H1 (cell line): Measurements from ENCODE around the gene GBGT1. TPM values are rescaled to one million over a fixed set of nuclear protein-coding genes. Genes with fewer than 3 reads are reported as not detected.

Source experiments
- ASH2L ChIP-seq: fragments of 200-600, 300-600 bp; sonication (generic); IDR thresholded peaks from one replicate; pipeline ENCODE4 v1.7.1; 2017; ENCODE audit warnings: low read length
- ATF3 ChIP-seq: IDR thresholded peaks from 2 replicates; pipeline ENCODE4 v1.6.1; 2011; ENCODE audit warnings: low read depth, mild to moderate bottlenecking, low read length; ENCODE audit not compliant: insufficient read depth
- BRCA1 ChIP-seq: IDR thresholded peaks from 2 replicates; pipeline ENCODE4 v1.6.1; 2012; ENCODE audit warnings: low read depth, low read length, improper control_type of control experiment
- CEBPB ChIP-seq: IDR thresholded peaks from 2 replicates; pipeline ENCODE4 v1.6.1; 2012; ENCODE audit warnings: low read depth, low read length
- CREB1 ChIP-seq: IDR thresholded peaks from 2 replicates; pipeline ENCODE4 v1.6.1; 2012; ENCODE audit warnings: inconsistent platforms
- CTCF ChIP-seq, 3 experiments: IDR thresholded peaks; 1 replicate in 2 of 3; 2 replicates in 1 of 3; pipeline versions ENCODE4 v1.5.1 to v1.6.1; 2011; ENCODE audit warnings: low read length in 3 of 3, mild to moderate bottlenecking in 3 of 3, inconsistent platforms in 2 of 3, low read depth in 1 of 3, moderate library complexity in 1 of 3; ENCODE audit not compliant: insufficient read depth in 1 of 3; ENCODE audit errors: control extremely low read depth in 1 of 3
- E2F6 ChIP-seq: IDR thresholded peaks from 2 replicates; pipeline ENCODE4 v1.6.1; 2012; ENCODE audit warnings: inconsistent platforms
- EGR1 ChIP-seq: IDR thresholded peaks from 2 replicates; pipeline ENCODE4 v1.6.1; 2011; ENCODE audit warnings: low read depth, low read length, borderline replicate concordance
- GABPA ChIP-seq: IDR thresholded peaks from 2 replicates; pipeline ENCODE4 v1.6.1; 2011; ENCODE audit warnings: mild to moderate bottlenecking, low read length, moderate library complexity, borderline replicate concordance; ENCODE audit not compliant: insufficient read depth
- MAFK ChIP-seq: IDR thresholded peaks from 2 replicates; pipeline ENCODE4 v1.6.1; 2012; ENCODE audit warnings: low read depth, mild to moderate bottlenecking, improper control_type of control experiment, low read length
- NRF1 ChIP-seq: IDR thresholded peaks from 2 replicates; pipeline ENCODE4 v1.6.1; 2011; ENCODE audit warnings: mild to moderate bottlenecking, low read depth, low read length, improper control_type of control experiment
- PHF8 ChIP-seq: fragments of 200-600 bp; sonication (generic); conservative IDR thresholded peaks from 2 replicates; pipeline ENCODE4 v1.7.1; 2012; ENCODE audit warnings: low read depth, mild to moderate bottlenecking, inconsistent platforms, low read length, moderate library complexity
- RAD21 ChIP-seq, 2 experiments: IDR thresholded peaks in 1 of 2; conservative IDR thresholded peaks in 1 of 2; 2 replicates each; pipeline ENCODE4 v1.6.1; 2011; ENCODE audit warnings: low read depth in 2 of 2, low read length in 2 of 2, improper control_type of control experiment in 1 of 2, inconsistent platforms in 1 of 2, mild to moderate bottlenecking in 1 of 2, moderate library complexity in 1 of 2
- RBBP5 ChIP-seq: IDR thresholded peaks from 2 replicates; pipeline ENCODE4 v1.7.1; 2012; ENCODE audit warnings: low read depth, mild to moderate bottlenecking, inconsistent platforms, low read length, moderate library complexity, borderline replicate concordance
- SP2 ChIP-seq: IDR thresholded peaks from 2 replicates; pipeline ENCODE4 v1.6.1; 2012; ENCODE audit warnings: mild to moderate bottlenecking, low read length, inconsistent platforms
- SP4 ChIP-seq: IDR thresholded peaks from 2 replicates; pipeline ENCODE4 v1.6.1; 2012; ENCODE audit warnings: low read length, inconsistent platforms
- TAF1 ChIP-seq: IDR thresholded peaks from 2 replicates; pipeline ENCODE4 v1.6.1; 2011; ENCODE audit warnings: mild to moderate bottlenecking, low read depth, low read length
- TEAD4 ChIP-seq: IDR thresholded peaks from 2 replicates; pipeline ENCODE4 v1.6.1; 2012; ENCODE audit warnings: low read depth, low read length, inconsistent platforms, mixed read lengths
- YY1 ChIP-seq: IDR thresholded peaks from 2 replicates; pipeline ENCODE4 v1.6.1; 2011; ENCODE audit warnings: low read depth, mild to moderate bottlenecking, low read length
- polyA plus RNA-seq, 7 experiments: library from polyadenylated mRNA; depleted of rRNA in 3 of 7; stranded (reverse) in 5 of 7; unstranded in 2 of 7; fragments of >200 nt in 5 of 7; fragments of 200-250 nt in 2 of 7; gene quantifications; 1 replicate in 5 of 7; 2 replicates in 1 of 7; 4 replicates in 1 of 7; pipeline versions ENCODE4 v1.2.1 to v1.2.3, GENCODE V29; 2011 to 2013; ENCODE audit warnings: missing spikeins in 2 of 7, mixed read lengths in 2 of 7
- total RNA-seq: library from RNA; stranded (reverse); fragmentation: NEBNext Ultra II Directional; extraction: Animal tissue kit (Norgen Biotek cat#: 25700); gene quantifications from 2 replicates; pipeline ENCODE4 v1.2.1, GENCODE V29; 2021

Gene GBGT1
- total and polyA plus RNA-seq, 2 of the 8 experiments (the other 6 are each of a cell fraction or from before 2014, with no cell fraction given): 7.1 to 9.7 TPM

GRCh38 chr9:133147412-133148198, 16.1 kb downstream of the GBGT1 start (continued):
- TF ChIP-seq CTCF (IDR thresholded peaks at IDR 0.05; ENCODE audit: control extremely low read depth in 1 of 3, insufficient read depth in 1 of 3, low read depth in 1 of 3, low read length in 3 of 3) (peak in 2 of 3 experiments; percentile 93 to 96; a peak in 3 of 4 replicates), SP4 (no peak; the same call in 1 of the 2 replicates), YY1 (0 out of 2 replicates have a peak, but pooled peaks have one; percentile 39), NRF1 (no peak), SP2 (no peak), ASH2L (no peak), CREB1 (no peak; the same call in 1 of the 2 replicates), GABPA (peak; percentile 39; the same call in 1 of the 2 replicates), RAD21 (IDR thresholded peaks at IDR 0.05 in 1 of 2, conservative IDR thresholded peaks at IDR 0.05 in 1 of 2; ENCODE audit: low read depth in 2 of 2, low read length in 2 of 2) (peak; percentile 77 to 82), RBBP5 (no peak), CEBPB (no peak), BRCA1 (no peak), MAFK (no peak), ATF3 (0 out of 2 replicates have a peak, but pooled peaks have one; percentile 14), PHF8 (no peak), TAF1 (peak; percentile 38; the same call in 1 of the 2 replicates), TEAD4 (no peak), E2F6 (no peak), EGR1 (no peak)
